GM12878 (cell line): ENCODE results near the gene SSU72. TPM values are rescaled to one million over a fixed set of nuclear protein-coding genes. Genes with fewer than 3 reads are reported as not detected.

Experiments
- BCLAF1 ChIP-seq: fragments of 450-650 bp; IDR thresholded peaks from 2 replicates; pipeline ENCODE4 v1.6.1; 2017; ENCODE audit warnings: antibody characterized with exemption, mild to moderate bottlenecking, moderate library complexity
- BMI1 ChIP-seq: fragments of 450-650 bp; IDR thresholded peaks from 2 replicates; pipeline ENCODE4 v1.6.1; 2016; ENCODE audit warnings: mild to moderate bottlenecking, moderate library complexity, borderline replicate concordance
- CBX3 ChIP-seq: fragments of 200-600 bp; sonication (generic); IDR thresholded peaks from 2 replicates; pipeline ENCODE4 v1.6.1; 2016; ENCODE audit warnings: low read depth, borderline replicate concordance
- E4F1 ChIP-seq: fragments of 450-650 bp; IDR thresholded peaks from 2 replicates; pipeline ENCODE4 v1.6.1; 2018; ENCODE audit warnings: borderline replicate concordance, mild to moderate bottlenecking; ENCODE audit not compliant: partially characterized antibody
- NFYB ChIP-seq: IDR thresholded peaks from 2 replicates; pipeline ENCODE4 v1.6.1; 2011; ENCODE audit warnings: low read depth, mild to moderate bottlenecking, low read length, improper control_type of control experiment, moderate library complexity; ENCODE audit not compliant: insufficient read depth
- NKRF ChIP-seq: fragments of 450-650 bp; conservative IDR thresholded peaks from 2 replicates; pipeline ENCODE4 v1.6.1; 2017; ENCODE audit warnings: mild to moderate bottlenecking, moderate library complexity
- POLR2AphosphoS5 ChIP-seq: IDR thresholded peaks from 2 replicates; pipeline ENCODE4 v1.6.1; 2011; ENCODE audit warnings: mild to moderate bottlenecking, low read length, inconsistent platforms
- RAD21 ChIP-seq: IDR thresholded peaks from 2 replicates; pipeline ENCODE4 v1.6.1; 2011; ENCODE audit warnings: mild to moderate bottlenecking, low read depth, low read length, moderate library complexity; ENCODE audit not compliant: insufficient read depth
- RELB ChIP-seq: fragments of 450-650 bp; IDR thresholded peaks from 2 replicates; pipeline ENCODE4 v1.6.1; 2017; ENCODE audit warnings: low read depth, mild to moderate bottlenecking, moderate library complexity
- RUNX3 ChIP-seq: IDR thresholded peaks from 2 replicates; pipeline ENCODE4 v1.6.1; 2012; ENCODE audit warnings: low read length, inconsistent platforms
- SP1 ChIP-seq: IDR thresholded peaks from one replicate; pipeline ENCODE4 v1.6.1; 2011; ENCODE audit warnings: low read depth, low read length
- STAT1 ChIP-seq: fragments of 450-650 bp; conservative IDR thresholded peaks from 2 replicates; pipeline ENCODE4 v1.6.1; 2014; ENCODE audit warnings: antibody characterized with exemption, mild to moderate bottlenecking
- TCF12 ChIP-seq: IDR thresholded peaks from 2 replicates; pipeline ENCODE4 v1.6.1; 2011; ENCODE audit warnings: low read depth, mild to moderate bottlenecking, low read length
- polyA plus RNA-seq, 11 experiments: library from polyadenylated mRNA; depleted of rRNA in 4 of 11; unstranded in 6 of 11; stranded (reverse) in 5 of 11; fragments of >200 nt; fragmentation: Nextera tagmentation in 4 of 11; fragmentation: Illumina TruSeq in 1 of 11; extraction: Ambion mirVana in 4 of 11; extraction: Trizol in 1 of 11; gene quantifications; 1 replicate in 1 of 11; 2 replicates in 10 of 11; pipeline versions ENCODE4 v1.2.1 to v1.2.3, GENCODE V29; 2011 to 2016; ENCODE audit warnings: inconsistent platforms in 2 of 11, missing spikeins in 2 of 11, low read depth in 1 of 11
- total RNA-seq, 4 experiments: library from RNA; depleted of rRNA in 3 of 4; stranded (reverse); fragments of >200 nt in 3 of 4; fragmentation: Illumina TruSeq in 1 of 4; extraction: Trizol in 1 of 4; gene quantifications; 2 replicates each; pipeline versions ENCODE4 v1.2.1 to v1.2.3, GENCODE V29; 2013 to 2021
- TF ChIP-seq, protein P1 (sequence below): IDR thresholded peaks from 2 replicates; pipeline ENCODE4 v1.6.1; 2011; ENCODE audit warnings: low read depth, mild to moderate bottlenecking, low read length, moderate library complexity, borderline replicate concordance; ENCODE audit errors: extremely low read depth
- TF ChIP-seq, protein P2 (sequence below), 3 experiments: IDR thresholded peaks in 2 of 3; conservative IDR thresholded peaks in 1 of 3; 2 replicates each; pipeline ENCODE4 v1.5.1; 2011; ENCODE audit warnings: low read depth in 3 of 3, low read length in 3 of 3, mild to moderate bottlenecking in 3 of 3, control low read depth in 2 of 3, moderate library complexity in 2 of 3, inconsistent platforms in 1 of 3, mixed read lengths in 1 of 3; ENCODE audit not compliant: control insufficient read depth in 2 of 3, insufficient read depth in 1 of 3; ENCODE audit errors: extremely low read depth in 1 of 3

The SSU72 gene
- total and polyA plus RNA-seq, 10 of the 15 experiments (the other 5 are each of a cell fraction or from before 2014, with no cell fraction given), result 28.6 to 172 (median 67.7) TPM

GRCh38 chr1:1573843-1574720 is 581 bp downstream of the SSU72 start (continued):
- TF ChIP-seq RELB (no peak), STAT1 (no peak), TCF12 (no peak), E4F1 (no peak), NKRF (no peak), RUNX3 (no peak; the same call in none of the 2 replicates), SP1 (no peak), RAD21 (peak; percentile 23; the same call in 1 of the 2 replicates), NFYB (no peak), BCLAF1 (0 out of 2 replicates have a peak, but pooled peaks have one; percentile 34), BMI1 (no peak), POLR2AphosphoS5 (peak; percentile 55; the same call in 1 of the 2 replicates), CBX3 (no peak)
- TF ChIP-seq, protein P1, sequence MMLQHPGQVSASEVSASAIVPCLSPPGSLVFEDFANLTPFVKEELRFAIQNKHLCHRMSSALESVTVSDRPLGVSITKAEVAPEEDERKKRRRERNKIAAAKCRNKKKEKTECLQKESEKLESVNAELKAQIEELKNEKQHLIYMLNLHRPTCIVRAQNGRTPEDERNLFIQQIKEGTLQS, result no peak
- TF ChIP-seq, protein P2, sequence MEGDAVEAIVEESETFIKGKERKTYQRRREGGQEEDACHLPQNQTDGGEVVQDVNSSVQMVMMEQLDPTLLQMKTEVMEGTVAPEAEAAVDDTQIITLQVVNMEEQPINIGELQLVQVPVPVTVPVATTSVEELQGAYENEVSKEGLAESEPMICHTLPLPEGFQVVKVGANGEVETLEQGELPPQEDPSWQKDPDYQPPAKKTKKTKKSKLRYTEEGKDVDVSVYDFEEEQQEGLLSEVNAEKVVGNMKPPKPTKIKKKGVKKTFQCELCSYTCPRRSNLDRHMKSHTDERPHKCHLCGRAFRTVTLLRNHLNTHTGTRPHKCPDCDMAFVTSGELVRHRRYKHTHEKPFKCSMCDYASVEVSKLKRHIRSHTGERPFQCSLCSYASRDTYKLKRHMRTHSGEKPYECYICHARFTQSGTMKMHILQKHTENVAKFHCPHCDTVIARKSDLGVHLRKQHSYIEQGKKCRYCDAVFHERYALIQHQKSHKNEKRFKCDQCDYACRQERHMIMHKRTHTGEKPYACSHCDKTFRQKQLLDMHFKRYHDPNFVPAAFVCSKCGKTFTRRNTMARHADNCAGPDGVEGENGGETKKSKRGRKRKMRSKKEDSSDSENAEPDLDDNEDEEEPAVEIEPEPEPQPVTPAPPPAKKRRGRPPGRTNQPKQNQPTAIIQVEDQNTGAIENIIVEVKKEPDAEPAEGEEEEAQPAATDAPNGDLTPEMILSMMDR (IDR thresholded peaks at IDR 0.05 in 2 of 3, conservative IDR thresholded peaks at IDR 0.05 in 1 of 3; ENCODE audit: control insufficient read depth in 2 of 3, extremely low read depth in 1 of 3, insufficient read depth in 1 of 3, low read depth in 3 of 3, low read length in 3 of 3), result peak in 1 of 3 experiments; percentile 8; a peak in 1 of 6 replicates
